Activated CD4-positive, alpha-beta memory T cell treated with anti-CD3 and anti-CD28 coated beads for 36 hours (primary cell): Measurements from ENCODE around the gene SLC10A7. TPM values are rescaled to one million over a fixed set of nuclear protein-coding genes. Genes with fewer than 3 reads are reported as not detected.

Source experiments
- CTCF ChIA-PET: fragments of 350-600 bp; sonication (Branson Sonifier 250); formaldehyde crosslinking; loops from one replicate; lab custom pipeline; 2021; ENCODE audit warnings: antibody characterized with exemption, inconsistent platforms; lab: Charles Lee
- POLR2A ChIA-PET: fragments of 350-600 bp; sonication (Branson Sonifier 250); formaldehyde crosslinking; loops from one replicate; lab custom pipeline; 2021; ENCODE audit warnings: antibody characterized with exemption; lab: Charles Lee
- DNase-seq: peaks from one replicate; pipeline ENCODE4 v3.0.0-alpha.2; 2020
- H3K27ac Mint-ChIP-seq: one replicate; pipeline ENCODE4 v1.8.0; 2021; ENCODE audit warnings: mixed read lengths
- H3K27me3 Mint-ChIP-seq: one replicate; pipeline ENCODE4 v1.8.0; 2021; ENCODE audit warnings: mixed read lengths
- H3K36me3 Mint-ChIP-seq: one replicate; pipeline ENCODE4 v1.8.0; 2021; ENCODE audit warnings: mixed read lengths
- H3K4me1 Mint-ChIP-seq: one replicate; pipeline ENCODE4 v1.8.0; 2021; ENCODE audit warnings: low read depth, mixed read lengths
- H3K4me3 Mint-ChIP-seq: one replicate; pipeline ENCODE4 v1.8.0; 2021; ENCODE audit warnings: mild to moderate bottlenecking, mixed read lengths
- H3K9me3 Mint-ChIP-seq: one replicate; pipeline ENCODE4 v1.8.0; 2021; ENCODE audit warnings: mixed read lengths
- intact Hi-C: fragments of 100-400 bp; cut with micrococcal nuclease; formaldehyde crosslinking; loops from one replicate; pipeline ENCODE4 v1.15.1; 2023
- total RNA-seq, 2 experiments: library from RNA; stranded (reverse); gene quantifications; one replicate each; pipeline ENCODE4 v1.2.3, GENCODE V29; 2021

The SLC10A7 gene, protein sequence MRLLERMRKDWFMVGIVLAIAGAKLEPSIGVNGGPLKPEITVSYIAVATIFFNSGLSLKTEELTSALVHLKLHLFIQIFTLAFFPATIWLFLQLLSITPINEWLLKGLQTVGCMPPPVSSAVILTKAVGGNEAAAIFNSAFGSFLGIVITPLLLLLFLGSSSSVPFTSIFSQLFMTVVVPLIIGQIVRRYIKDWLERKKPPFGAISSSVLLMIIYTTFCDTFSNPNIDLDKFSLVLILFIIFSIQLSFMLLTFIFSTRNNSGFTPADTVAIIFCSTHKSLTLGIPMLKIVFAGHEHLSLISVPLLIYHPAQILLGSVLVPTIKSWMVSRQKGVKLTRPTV
- total RNA-seq = 10 to 100 TPM; 10.9 to 14.7 TPM

DNA sequence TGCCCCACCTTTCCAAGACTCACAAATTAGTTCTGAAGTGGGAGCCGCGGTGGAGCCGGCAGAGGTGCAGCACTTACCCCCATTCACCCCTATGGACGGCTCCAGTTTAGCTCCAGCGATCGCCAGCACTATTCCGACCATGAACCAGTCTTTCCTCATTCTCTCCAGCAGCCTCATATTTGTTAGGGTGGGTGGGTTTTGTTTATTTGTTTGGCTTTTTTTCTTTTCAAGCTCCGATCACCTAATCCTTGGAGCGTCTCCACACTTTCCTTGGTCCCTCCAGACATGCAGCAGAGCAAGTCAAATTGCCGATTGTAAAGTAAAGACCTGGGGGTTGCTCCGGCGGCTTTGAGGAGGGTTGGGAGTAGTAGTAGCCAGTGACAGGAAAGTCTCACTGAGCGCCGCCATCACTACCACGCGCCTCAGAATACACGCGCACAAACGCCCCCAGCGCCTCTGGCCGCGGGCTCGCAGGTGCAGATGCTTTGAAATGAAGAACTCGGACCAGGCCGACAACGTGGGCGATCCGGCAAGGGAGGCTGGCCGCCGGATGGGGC lies at the start of gene SLC10A7:
TSS of gene SLC10A7 (minus strand) at position 400 of the 557 bp plus-strand sequence. CDS start at position 177, 223 bp downstream.
- Mint-ChIP-seq H3K27ac (peak within 1 kb of the TSS; percentile 57), H3K27me3 (no peaks in the 10 kb centered on the region), H3K4me3 (no peak within 1 kb of the TSS), H3K36me3 (peaks cover under 1% of the 10 kb centered on the region), H3K4me1 (peaks cover 19% of the 10 kb centered on the region), H3K9me3 (no peaks in the 10 kb centered on the region)
- intact Hi-C loops = loop anchor here (1.0 to 10.0 kb wide), 10 partner anchors 26 to 1037 kb away; partner anchors contain the start of genes LSM6, SMAD1 and ZNF827
- ChIA-PET CTCF (interaction anchor here (0.6 kb wide), 1 partner anchor 341 kb away, joined by 3 read pairs; no protein-coding TSS in a partner anchor), POLR2A (no interaction called here)
- peak; percentile 82 for DNase-seq

DNA sequence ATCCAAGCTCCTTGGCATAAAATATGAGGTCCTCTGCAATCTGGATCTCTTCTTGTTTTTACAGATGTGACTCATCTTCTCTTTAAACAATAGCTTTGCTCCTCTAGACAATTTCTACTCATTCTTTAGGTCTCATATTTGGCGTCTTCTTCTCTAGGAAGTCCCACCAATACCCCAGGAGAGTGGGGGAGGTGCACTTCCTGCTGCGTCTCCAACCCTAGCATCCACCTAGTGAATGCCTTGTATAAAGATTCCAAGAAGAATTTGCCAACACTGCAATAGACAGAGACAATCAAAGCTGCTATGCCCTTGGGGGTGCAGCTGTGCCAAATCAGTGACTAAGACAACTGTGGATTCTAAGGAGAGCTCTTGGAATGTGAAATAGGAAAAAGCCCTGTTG lies 45.7 kb upstream of the SLC10A7 start:
- Mint-ChIP-seq H3K4me1 (no peaks in the 10 kb centered on the region), H3K27ac (no peak overlapping the region), H3K27me3 (peaks cover 8% of the 10 kb centered on the region), H3K36me3 (no peaks in the 10 kb centered on the region), H3K4me3 (no peak overlapping the region), H3K9me3 (no peaks in the 10 kb centered on the region)
- ChIA-PET POLR2A (no interaction called here), CTCF (interaction anchor here (1.3 kb wide), 1 partner anchor 224 kb away, joined by 3 read pairs; no protein-coding TSS in a partner anchor)
- intact Hi-C loops = no loop called here
- no peak for DNase-seq

DNA sequence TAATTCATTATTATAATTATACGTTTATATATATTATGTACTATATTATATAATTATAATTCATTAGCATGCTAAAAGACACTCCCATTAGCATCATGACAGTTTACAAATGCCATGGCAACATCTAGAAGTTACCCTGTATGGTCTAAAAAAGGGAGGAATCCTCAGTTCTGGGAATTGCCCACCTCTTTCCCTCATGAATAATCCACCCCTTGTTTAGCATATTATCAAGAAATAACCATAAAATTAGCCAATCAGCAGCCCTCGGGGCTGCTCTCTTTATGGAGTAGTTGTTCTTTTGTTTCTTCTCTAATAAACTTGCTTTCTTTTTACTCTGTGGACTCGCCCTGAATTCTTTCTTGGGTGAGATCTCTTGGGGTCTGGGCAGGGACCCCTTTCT lies 42.8 kb upstream of the SLC10A7 start:
- Mint-ChIP-seq H3K4me3 (no peak overlapping the region), H3K4me1 (no peaks in the 10 kb centered on the region), H3K27me3 (peaks cover 15% of the 10 kb centered on the region), H3K36me3 (no peaks in the 10 kb centered on the region), H3K27ac (no peak overlapping the region), H3K9me3 (no peaks in the 10 kb centered on the region)
- CTCF ChIA-PET = no interaction called here
- POLR2A ChIA-PET = no interaction called here
- intact Hi-C loops = no loop called here
- DNase-seq = no peak

DNA sequence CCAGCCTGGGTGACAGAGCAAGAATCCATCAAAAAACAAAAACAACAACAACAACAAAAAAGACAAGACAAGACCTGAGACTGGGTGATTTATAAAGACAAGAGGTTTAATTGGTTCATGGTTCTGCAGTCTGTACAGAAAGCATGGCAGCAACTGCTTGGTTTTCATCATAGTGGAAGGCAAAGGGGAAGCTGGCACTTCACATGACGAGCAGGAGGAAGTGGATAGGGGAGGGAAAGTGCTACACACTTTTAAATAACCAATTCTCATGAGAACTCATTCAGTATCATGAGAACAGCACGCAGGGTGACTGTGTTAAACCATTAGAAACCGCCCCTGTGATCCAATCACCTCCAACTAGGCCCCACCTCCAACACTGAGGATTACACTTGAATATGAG lies 28.4 kb upstream of the SLC10A7 start:
- Mint-ChIP-seq H3K27ac (no peak overlapping the region), H3K36me3 (no peaks in the 10 kb centered on the region), H3K4me3 (no peak overlapping the region), H3K27me3 (no peaks in the 10 kb centered on the region), H3K4me1 (no peaks in the 10 kb centered on the region), H3K9me3 (no peaks in the 10 kb centered on the region)
- DNase-seq = no peak
- ChIA-PET CTCF (no interaction called here), POLR2A (no interaction called here)
- intact Hi-C loops = no loop called here

DNA sequence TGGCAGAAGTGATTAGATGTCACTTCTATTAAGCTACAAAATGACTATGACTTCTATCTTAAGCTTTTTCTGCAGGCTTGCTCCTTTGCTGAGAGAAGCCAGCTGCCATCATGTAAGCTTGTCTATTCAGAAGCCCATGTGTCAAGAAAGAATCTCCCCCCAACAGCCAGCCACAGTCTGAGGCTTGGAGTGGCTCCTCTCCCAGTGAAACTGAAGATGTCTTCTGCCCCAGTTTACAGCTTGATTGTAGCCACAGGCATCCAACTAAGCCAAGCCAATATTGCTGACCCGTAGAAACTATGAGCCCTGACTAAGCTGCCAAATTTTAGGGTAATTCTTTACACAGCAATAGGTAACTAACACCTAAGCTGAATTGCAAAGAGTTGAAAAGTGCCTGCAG lies 26.7 kb upstream of the SLC10A7 start:
- no peak overlapping the region for H3K4me3 Mint-ChIP-seq
- peaks cover 9% of the 10 kb centered on the region for H3K27me3 Mint-ChIP-seq
- no peaks in the 10 kb centered on the region for H3K4me1 Mint-ChIP-seq
- no peak overlapping the region for H3K27ac Mint-ChIP-seq
- ChIA-PET CTCF (no interaction called here), POLR2A (no interaction called here)
- DNase-seq = no peak
- intact Hi-C loops = no loop called here
- peaks cover 9% of the 10 kb centered on the region for H3K9me3 Mint-ChIP-seq
- H3K36me3 Mint-ChIP-seq = peaks cover 1% of the 10 kb centered on the region

DNA sequence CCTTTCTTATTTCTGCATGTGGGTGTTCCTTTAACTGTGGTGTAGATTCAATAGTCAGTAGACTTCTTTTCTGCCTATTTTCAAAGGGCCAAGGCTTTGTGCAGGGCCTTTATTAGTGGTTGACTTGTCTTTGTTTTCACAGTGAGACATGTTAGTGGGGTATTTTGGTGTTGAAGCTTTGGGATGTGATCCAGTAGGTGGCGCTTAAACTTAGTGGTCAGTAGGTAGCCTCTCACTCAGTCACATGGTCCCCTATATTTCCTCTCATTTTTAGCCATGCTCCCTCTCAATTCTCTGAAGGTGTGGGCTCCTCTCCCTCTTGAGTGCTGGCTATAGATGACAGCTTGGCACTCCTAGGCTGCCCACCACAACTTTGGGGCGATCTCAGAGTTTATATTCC lies 23.4 kb upstream of the SLC10A7 start:
- no peak overlapping the region for H3K4me3 Mint-ChIP-seq

DNA sequence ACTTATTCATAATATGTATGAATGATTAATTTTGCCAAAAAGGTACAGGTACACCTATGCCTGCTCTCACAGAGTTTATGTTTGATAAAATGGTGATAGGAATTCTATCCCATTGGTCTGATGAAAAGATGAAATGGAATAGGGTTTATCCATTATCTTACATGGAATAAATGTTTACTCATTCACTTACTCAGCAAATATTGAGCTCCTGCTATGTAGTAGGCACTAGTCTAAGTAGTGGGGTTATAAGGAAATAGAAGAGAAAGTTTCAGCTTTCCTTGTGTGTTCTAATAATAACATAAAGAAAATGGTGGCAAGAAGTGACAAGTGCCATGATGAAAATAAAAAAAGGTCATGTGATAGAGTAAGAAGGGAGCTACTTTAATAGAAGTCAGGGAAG lies 12.4 kb upstream of the SLC10A7 start:
- ChIA-PET POLR2A (no interaction called here), CTCF (interaction anchor here (0.9 kb wide), 1 partner anchor 10 kb away, joined by 3 read pairs; no protein-coding TSS in a partner anchor)
- H3K4me1 Mint-ChIP-seq = no peaks in the 10 kb centered on the region
- peaks cover 5% of the 10 kb centered on the region for H3K27me3 Mint-ChIP-seq
- H3K36me3 Mint-ChIP-seq = no peaks in the 10 kb centered on the region
- no peak for DNase-seq
- intact Hi-C loops = no loop called here
- no peak overlapping the region for H3K4me3 Mint-ChIP-seq
- H3K27ac Mint-ChIP-seq = no peak overlapping the region
- H3K9me3 Mint-ChIP-seq = peaks cover 13% of the 10 kb centered on the region

More for the DNA sequence above, 23.4 kb upstream of the SLC10A7 start:
- CTCF ChIA-PET = no interaction called here
- POLR2A ChIA-PET = no interaction called here
- H3K4me1 Mint-ChIP-seq = no peaks in the 10 kb centered on the region
- peaks cover 16% of the 10 kb centered on the region for H3K9me3 Mint-ChIP-seq
- no peak overlapping the region for H3K27ac Mint-ChIP-seq
- no peak for DNase-seq
- intact Hi-C loops = no loop called here
- peaks cover 15% of the 10 kb centered on the region for H3K27me3 Mint-ChIP-seq
- peaks cover 1% of the 10 kb centered on the region for H3K36me3 Mint-ChIP-seq

DNA sequence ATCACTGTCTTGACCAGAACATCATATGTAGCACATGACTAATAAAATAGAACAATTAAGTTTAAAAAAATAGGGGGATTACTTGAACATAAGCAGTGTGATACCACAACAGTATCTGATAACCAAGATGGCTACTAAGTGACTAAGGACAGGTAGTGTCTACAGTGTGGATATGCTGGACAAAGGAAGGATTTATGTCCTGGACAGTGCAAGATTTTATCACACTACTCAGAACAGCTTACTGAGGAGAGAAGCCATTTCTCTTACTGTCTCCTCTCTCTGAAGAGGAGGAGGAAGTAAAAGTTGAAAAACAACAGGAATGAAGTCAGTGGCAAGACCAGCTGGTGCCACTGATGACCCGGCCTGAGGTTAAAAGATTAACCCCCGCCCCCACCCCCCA lies 4.0 kb upstream of the SLC10A7 start:
- peaks cover 11% of the 10 kb centered on the region for H3K4me1 Mint-ChIP-seq
- no peak overlapping the region for H3K27ac Mint-ChIP-seq
- no peak overlapping the region for H3K4me3 Mint-ChIP-seq
- peaks cover 4% of the 10 kb centered on the region for H3K9me3 Mint-ChIP-seq
- CTCF ChIA-PET = no interaction called here
- no peaks in the 10 kb centered on the region for H3K27me3 Mint-ChIP-seq
- POLR2A ChIA-PET = no interaction called here
- peaks cover 2% of the 10 kb centered on the region for H3K36me3 Mint-ChIP-seq
- DNase-seq = no peak
- intact Hi-C loops = loop anchor here (10.0 kb wide), 1 partner anchor 1041 kb away; the partner anchor contains the start of gene SMAD1

DNA sequence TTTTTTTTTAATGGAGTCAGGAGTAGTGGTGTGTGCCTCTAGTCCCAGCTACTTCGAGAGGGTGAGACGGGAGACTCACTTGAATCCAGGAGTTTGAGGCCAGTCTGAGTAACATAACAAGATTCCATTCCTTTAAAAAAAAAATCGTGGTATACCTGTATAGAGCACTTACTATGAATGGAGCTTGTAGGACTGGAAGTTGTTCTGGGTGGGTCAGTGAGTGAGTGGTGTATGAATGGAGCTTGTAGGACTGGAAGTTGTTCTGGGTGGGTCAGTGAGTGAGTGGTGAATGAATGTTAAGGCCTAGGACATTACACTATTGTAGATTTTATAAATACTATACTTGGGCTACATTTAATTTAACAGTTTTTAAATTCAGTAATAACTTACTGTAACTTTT lies 2.9 kb upstream of the SLC10A7 start:
- intact Hi-C loops = loop anchor here (5.0 to 10.0 kb wide), 6 partner anchors 347 to 1040 kb away; partner anchors contain the start of genes LSM6, SMAD1 and ZNF827
- H3K9me3 Mint-ChIP-seq = no peaks in the 10 kb centered on the region
- CTCF ChIA-PET = no interaction called here
- no peak for DNase-seq
- H3K27ac Mint-ChIP-seq = no peak overlapping the region
- H3K4me3 Mint-ChIP-seq = no peak overlapping the region
- H3K4me1 Mint-ChIP-seq = peaks cover 11% of the 10 kb centered on the region
- no peaks in the 10 kb centered on the region for H3K27me3 Mint-ChIP-seq
- POLR2A ChIA-PET = no interaction called here
- H3K36me3 Mint-ChIP-seq = peaks cover 2% of the 10 kb centered on the region

DNA sequence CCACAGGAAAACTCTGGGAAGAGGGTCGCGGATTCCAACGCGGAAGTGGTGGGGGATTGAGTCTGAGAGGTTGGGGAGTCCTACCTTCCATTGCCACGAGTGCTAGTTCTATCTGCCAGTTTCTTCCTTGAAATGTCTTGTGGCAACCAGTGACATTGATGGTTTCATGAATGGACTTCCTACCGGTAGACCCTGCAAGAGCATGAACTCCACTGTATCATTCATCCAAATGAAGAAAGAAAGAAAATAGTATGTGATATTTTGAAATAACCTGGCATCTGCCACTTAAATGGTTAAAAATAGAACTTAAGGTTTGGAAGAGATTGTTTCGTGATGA lies 1.1 kb upstream of the SLC10A7 start:
- intact Hi-C loops = loop anchor here (1.0 to 10.0 kb wide), 7 partner anchors 177 to 1038 kb away; partner anchors contain the start of genes LSM6, SMAD1 and ZNF827
- Mint-ChIP-seq H3K27ac (peak overlapping the region; percentile 57), H3K4me3 (no peak overlapping the region), H3K27me3 (no peaks in the 10 kb centered on the region), H3K4me1 (peaks cover 19% of the 10 kb centered on the region), H3K36me3 (peaks cover 2% of the 10 kb centered on the region), H3K9me3 (no peaks in the 10 kb centered on the region)
- DNase-seq = no peak
- ChIA-PET CTCF (no interaction called here), POLR2A (no interaction called here)

DNA sequence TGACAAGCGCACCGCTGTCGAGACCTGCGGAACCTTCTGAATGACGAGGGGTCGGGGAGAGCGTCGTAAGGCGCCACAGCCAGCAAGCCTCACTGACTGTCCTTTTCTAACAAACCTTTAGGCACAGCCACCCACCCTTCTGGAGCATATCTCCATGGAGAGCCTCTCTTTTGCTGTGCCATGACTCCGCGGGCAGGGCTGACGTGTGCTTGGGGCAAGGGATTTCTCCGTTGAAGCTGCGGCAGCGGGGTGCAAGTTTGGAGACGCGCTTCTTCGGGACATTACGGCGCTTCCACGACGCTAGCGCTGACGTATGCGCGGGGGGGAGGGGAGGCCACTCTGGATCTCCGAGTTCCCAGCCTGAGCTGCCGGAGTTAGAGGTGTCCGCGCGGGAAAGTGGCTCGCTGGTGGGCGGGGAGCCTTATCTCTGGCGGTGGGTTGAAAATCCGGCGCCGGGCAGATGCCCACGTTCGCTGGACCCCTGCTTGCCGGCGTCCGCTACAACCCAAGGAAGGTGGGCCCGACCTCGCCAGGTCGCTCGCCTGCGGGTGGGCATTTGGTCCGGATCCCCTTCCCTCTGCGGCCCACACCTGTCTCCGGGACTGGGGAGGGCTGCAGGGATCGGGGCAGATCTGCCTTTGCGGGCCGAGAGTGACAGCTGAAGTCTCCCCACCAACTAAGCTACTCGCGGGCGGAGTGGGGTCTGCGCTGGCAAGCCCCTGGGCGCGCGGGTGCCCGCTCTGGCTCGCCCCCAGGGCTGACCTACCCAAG lies 543 bp upstream of the SLC10A7 start:
- Mint-ChIP-seq H3K9me3 (no peaks in the 10 kb centered on the region), H3K27me3 (no peaks in the 10 kb centered on the region), H3K36me3 (peaks cover 2% of the 10 kb centered on the region), H3K4me3 (no peak overlapping the region), H3K4me1 (peaks cover 19% of the 10 kb centered on the region), H3K27ac (peak overlapping the region; percentile 57)
- intact Hi-C loops = loop anchor here (5.0 to 10.0 kb wide), 6 partner anchors 345 to 1037 kb away; partner anchors contain the start of genes LSM6, SMAD1 and ZNF827
- ChIA-PET CTCF (interaction anchor here (0.6 kb wide), 1 partner anchor 342 kb away, joined by 3 read pairs; no protein-coding TSS in a partner anchor), POLR2A (no interaction called here)
- peak; percentile 88 for DNase-seq
